Measurements from ENCODE around the gene IFI27. TPM values are rescaled to one million over a fixed set of nuclear protein-coding genes. Genes with fewer than 3 reads are reported as not detected.
"Not testable (repeated sequence)": the region's sequence is repeated elsewhere in the genome, so short reads cannot be mapped to it uniquely, and the experiment has no call there.

The IFI27 gene
- total RNA-seq, 1 experiment from 2014 or later, result 57.0 TPM

DNA sequence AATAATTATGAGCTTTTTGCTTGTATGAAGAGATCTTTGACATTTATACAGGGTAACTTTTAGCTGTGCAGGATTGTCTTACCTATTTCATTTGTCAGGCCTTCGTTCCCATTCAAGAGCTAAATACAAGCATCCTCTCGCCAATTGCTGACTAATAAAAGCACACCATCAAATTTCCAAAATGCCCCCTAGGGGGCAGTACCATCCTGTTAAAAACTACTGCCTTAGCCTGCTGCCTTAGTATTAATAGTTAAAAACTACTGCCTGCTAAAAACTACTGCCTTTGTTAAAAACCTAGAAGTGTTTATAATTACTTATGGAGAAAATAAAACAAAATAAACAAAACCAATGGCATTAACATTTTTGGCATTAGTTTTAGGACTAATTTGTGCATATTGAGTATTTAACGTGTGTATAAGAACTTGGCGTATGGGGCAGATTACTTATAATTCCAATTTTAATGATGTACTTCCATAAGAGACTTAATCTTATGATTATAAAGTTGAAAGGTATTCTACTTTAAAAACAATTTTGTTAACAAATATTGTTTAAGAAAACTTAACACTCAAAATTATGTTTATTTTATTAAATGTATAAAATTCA is 21.9 kb downstream of the IFI27 start:
- Histone ChIP-seq H3K27me3 (no peaks in the 10 kb centered on the region), H3K9me3 (no peaks in the 10 kb centered on the region), H3K4me3 (no peak overlapping the region), H3K36me3 (no peaks in the 10 kb centered on the region)
- DNase-seq, result peak; percentile 25

DNA sequence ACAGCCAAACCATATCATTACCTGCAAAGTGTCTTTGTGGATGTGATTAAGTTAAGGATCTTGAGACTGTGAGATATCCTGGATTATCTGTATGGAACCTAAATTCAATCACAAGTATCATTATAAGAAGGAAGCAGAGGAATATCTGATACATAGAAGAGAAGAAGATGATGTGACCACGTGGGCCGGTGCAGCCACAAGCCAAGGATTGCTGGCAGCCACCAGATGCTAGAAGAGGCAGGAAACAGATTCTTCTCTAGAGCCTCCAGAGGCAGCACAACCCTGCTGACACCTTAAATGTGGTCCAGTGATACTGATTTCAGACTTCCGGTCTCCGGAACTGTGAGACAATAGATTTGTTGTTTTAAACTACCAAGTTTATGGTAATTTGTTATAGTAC is 24.9 kb downstream of the IFI27 start:
- DNase-seq, result no peak
- Histone ChIP-seq H3K9me3 (no peaks in the 10 kb centered on the region), H3K36me3 (no peaks in the 10 kb centered on the region), H3K4me3 (no peak overlapping the region), H3K27me3 (no peaks in the 10 kb centered on the region)

DNA sequence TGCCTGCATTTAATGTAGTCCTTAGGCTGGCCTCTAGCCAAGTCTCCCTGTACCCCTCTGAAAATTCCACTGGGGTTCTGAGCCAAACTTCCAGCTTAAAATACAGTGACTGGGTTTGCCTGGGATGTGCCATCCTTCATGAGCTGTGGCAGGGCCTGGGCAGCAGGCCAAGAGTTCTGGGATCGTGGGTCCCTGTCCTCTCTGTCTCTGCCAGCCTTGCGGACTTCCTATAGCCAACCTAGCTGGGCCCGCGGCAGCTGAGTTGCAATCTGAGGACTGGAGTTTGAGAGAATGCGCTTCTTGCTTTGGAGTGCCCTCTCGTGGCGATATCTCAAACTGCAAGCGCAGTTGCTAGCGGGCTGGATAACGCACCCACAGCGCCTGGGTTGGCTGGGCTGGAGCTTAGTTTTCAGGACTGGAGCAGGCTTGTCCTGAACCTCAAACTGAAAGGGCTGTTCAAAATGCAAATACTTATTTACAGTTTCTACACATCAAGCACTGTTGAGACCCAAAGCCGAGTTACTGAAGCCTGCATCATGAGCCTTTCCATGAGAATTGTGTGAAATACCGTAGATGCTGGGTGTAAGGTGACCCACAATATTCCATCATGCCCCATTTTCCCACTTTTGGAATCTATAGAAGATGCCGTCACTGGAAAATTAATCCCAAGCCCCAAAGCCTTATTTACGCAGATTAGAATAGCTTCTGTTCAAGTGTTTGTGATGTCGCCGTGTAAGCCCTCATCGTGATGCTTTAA is 26.2 kb downstream of the IFI27 start:
- H3K4me3 ChIP-seq, result no peak overlapping the region

DNA sequence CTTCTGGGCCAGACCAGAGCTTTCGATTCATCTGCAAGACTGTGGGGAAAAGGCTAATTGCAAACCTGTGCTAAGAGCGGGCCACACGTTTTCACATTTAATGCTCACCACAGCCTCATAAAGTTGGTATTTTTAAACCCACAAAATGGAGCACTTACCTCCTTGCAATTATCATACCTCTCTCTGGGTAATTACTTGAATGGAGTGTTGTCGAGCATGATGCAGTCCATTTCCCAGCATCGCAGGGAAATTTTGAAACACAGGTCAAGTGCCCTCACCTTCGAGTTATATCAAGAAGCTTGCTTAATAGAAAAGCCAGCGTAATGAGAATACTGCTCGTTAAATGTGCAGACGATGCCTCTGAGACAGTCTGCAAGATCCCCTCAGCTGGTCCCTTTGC is 27.7 kb downstream of the IFI27 start:
- Histone ChIP-seq H3K4me3 (no peak overlapping the region), H3K36me3 (no peaks in the 10 kb centered on the region), H3K9me3 (no peaks in the 10 kb centered on the region), H3K27me3 (no peaks in the 10 kb centered on the region)
- DNase-seq, result no peak

More for the DNA sequence above, 26.2 kb downstream of the IFI27 start:
- DNase-seq, result peak; percentile 66
- Histone ChIP-seq H3K9me3 (no peaks in the 10 kb centered on the region), H3K27me3 (no peaks in the 10 kb centered on the region), H3K36me3 (no peaks in the 10 kb centered on the region)

DNA sequence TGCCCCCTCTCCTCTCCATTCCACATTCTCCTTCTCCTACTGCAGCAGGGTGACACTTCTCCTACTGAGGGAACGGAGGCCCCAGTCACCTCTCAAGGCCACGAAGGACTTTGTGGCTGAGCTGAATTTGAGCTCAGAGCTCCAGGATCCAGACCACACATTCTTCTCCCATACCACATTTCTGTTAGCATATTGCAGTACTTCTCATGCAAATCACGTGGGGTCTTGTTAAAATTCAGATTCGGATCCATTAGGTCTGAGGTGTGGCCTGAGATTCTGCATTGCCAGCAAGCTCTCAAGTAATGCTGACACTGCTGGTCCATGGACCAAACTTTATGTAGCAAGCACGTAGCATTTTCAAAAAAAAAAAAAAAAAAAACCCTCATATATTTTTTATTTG is 28.5 kb downstream of the IFI27 start:
- H3K36me3 ChIP-seq, result no peaks in the 10 kb centered on the region
- no peak for DNase-seq
- no peaks in the 10 kb centered on the region for H3K9me3 ChIP-seq
- H3K4me3 ChIP-seq, result no peak overlapping the region
- no peaks in the 10 kb centered on the region for H3K27me3 ChIP-seq

DNA sequence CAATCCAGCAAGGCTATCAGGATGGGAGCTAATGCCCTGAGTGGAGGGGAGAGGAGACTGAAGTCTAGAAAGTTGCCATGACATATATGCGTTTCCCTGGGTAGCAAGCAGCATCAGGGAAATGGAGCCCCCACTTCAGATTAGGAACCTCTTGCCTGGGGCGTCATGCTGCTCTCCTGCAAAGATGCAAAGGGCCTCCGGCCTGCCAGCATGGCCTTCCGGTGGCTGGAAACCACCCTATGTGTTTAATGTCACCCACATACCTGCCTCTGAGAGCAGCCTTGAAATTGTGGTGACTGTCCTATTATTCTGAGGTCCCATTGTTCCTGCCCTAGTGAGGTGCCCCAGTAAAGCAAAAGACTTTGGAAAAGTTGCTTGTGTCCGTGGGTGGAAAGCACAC is 28.9 kb downstream of the IFI27 start:
- Histone ChIP-seq H3K36me3 (no peaks in the 10 kb centered on the region), H3K9me3 (no peaks in the 10 kb centered on the region), H3K4me3 (no peak overlapping the region), H3K27me3 (no peaks in the 10 kb centered on the region)
- no peak for DNase-seq

DNA sequence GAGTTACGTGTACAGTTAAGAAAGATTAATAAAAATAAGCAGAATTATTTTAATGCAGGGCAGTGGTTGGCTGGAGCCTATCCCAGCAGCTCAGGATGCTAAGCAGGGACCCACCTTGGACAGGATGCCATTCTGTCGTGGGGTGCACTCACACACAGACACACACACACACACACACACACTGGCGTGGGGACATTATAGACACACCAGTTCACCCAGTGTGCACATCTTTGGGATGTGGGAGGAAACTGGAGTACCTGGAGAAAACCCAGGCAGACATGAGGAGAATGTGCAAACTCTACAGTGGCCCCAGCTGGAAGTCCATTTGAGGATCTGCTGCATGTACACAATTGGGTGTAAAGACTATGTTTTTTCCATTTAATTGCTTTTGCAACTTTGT is 31.7 kb downstream of the IFI27 start:
- no peak for DNase-seq
- no peak overlapping the region for H3K4me3 ChIP-seq
- no peaks in the 10 kb centered on the region for H3K36me3 ChIP-seq
- H3K27me3 ChIP-seq, result no peaks in the 10 kb centered on the region
- no peaks in the 10 kb centered on the region for H3K9me3 ChIP-seq

DNA sequence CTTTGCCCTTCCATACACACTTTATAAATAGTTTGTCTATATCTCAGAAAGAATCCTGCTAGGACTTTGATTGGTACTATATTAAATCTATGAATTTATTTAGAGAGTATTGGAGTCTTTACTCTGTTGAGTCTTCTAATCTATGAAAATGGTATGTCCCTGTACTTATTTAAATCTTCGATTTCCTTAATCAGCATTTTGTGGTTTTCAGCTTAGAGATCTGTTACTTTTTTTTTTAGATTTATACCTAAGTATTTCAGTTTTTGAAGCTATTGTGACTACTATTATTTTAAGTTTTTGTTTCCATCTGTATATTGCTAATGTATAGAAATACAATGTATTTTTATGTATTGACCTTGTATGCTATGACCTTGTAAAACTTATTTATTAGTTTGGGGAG is 32.3 kb downstream of the IFI27 start:
- Histone ChIP-seq H3K9me3 (no peaks in the 10 kb centered on the region), H3K4me3 (no peak overlapping the region), H3K36me3 (no peaks in the 10 kb centered on the region), H3K27me3 (no peaks in the 10 kb centered on the region)
- no peak for DNase-seq

DNA sequence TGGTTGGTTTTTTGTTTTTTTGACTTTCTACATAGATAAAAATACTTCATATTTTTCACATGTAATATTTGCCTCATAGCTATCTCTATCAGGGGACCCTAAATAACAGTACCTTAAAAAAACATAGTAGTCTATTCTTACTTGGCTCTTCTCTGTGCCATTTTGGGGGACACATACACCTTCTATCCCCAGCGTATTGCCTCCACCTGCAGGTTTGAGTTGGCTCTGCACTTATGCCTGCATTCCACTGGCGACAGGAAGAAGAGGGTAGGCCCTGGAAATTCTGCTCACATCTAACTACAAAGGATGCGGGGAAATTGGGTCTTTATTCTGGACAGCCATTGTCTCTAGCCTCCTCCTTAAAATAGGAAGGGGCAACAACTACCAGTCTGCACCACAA is 32.7 kb downstream of the IFI27 start:
- Histone ChIP-seq H3K9me3 (no peaks in the 10 kb centered on the region), H3K36me3 (no peaks in the 10 kb centered on the region), H3K27me3 (no peaks in the 10 kb centered on the region), H3K4me3 (no peak overlapping the region)
- DNase-seq, result no peak

DNA sequence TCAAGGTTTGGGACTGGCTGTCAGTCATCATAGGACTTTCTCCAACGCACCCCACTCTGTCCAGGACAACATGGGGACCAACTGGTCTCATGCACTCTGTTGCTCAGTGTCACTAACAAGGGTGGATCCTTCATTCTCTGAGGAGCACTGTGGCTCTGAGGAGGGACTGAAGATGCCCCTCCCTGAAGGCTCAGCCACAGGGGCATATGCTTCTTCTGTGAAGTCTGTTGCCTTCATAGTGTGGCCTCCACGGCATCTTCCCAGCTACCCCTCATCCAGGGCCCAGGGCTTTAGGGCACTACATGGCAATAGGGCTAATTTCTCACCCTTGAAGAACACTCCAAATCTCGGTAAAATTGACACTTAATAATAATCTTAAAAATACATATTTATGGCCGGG is 33.2 kb downstream of the IFI27 start:
- DNase-seq, result no peak
- H3K36me3 ChIP-seq, result no peaks in the 10 kb centered on the region
- no peaks in the 10 kb centered on the region for H3K9me3 ChIP-seq
- no peak overlapping the region for H3K4me3 ChIP-seq
- H3K27me3 ChIP-seq, result no peaks in the 10 kb centered on the region

DNA sequence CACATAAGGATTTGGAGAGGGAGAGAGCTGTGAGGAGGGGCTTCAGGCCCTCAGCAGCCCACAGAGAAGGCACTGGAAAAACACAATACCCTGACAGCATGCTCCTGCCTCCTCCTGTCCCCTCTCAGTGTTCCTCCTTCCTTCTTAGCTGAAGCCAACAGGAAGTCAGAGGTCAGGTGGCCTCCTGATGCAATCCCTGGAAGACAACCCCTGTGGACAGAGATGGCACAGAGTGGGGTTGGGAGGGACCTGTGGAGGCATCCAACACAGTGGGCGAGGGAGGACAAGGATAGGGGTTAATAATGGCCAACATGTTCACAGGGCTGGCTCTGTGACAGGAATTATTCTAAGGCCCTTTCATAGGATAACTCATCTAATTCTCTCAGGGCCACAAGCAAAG is 34.2 kb downstream of the IFI27 start:
- H3K27me3 ChIP-seq, result no peaks in the 10 kb centered on the region
- no peak for DNase-seq
- no peaks in the 10 kb centered on the region for H3K9me3 ChIP-seq
- H3K4me3 ChIP-seq, result no peak overlapping the region
- no peaks in the 10 kb centered on the region for H3K36me3 ChIP-seq

DNA sequence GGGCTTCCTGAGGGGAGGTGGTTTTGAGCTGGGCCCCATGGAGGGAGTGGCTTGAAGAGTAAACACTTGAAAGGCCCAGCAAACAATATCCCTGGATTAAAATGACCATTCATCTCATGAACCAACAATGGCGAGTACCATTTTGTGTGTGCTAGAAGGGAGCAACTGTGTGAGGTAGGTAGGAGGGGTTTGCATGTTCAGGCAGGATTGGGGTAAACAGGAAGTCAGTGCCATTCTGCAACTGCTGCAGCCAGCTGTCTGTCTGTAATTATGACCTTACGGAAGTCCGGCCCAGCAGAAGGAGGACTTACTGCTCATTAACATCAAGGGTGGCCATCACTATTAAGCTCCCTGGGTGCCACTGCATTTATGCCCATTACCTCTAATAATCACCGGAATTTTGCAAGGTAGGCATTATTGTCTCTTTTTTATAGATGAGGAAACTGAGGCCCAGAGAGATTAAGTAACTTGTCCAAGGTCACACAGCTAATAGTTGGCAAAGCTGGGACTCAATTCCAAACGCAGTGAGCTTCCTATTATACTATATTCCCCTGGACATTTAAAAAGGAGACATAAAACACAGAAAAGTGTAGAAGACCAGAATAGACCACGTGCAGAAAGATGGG is 35.5 kb downstream of the IFI27 start:
- Histone ChIP-seq H3K27me3 (no peaks in the 10 kb centered on the region), H3K9me3 (no peaks in the 10 kb centered on the region), H3K4me3 (no peak overlapping the region), H3K36me3 (no peaks in the 10 kb centered on the region)
- DNase-seq, result no peak

DNA sequence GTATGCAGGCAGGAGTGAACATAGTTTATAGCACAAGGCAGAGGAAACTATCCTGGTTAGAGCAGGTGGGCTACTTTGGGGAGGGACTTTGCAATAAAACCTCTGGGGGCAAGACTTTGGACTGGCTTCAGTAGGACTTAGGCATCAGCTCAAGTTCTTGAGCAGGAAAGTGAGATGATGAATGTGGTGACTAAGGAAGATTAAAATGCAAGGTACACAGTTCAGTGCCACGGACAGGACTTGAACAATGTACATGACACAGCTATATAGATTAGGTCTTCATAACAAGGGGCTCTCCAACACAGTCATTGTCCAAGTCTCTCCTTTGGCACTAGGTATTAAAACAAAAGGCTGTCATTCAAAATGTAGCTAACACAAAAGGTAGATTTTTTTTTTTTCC is 42.1 kb downstream of the IFI27 start:
- Histone ChIP-seq H3K36me3 (no peaks in the 10 kb centered on the region), H3K9me3 (no peaks in the 10 kb centered on the region), H3K4me3 (no peak overlapping the region), H3K27me3 (no peaks in the 10 kb centered on the region)
- no peak for DNase-seq

DNA sequence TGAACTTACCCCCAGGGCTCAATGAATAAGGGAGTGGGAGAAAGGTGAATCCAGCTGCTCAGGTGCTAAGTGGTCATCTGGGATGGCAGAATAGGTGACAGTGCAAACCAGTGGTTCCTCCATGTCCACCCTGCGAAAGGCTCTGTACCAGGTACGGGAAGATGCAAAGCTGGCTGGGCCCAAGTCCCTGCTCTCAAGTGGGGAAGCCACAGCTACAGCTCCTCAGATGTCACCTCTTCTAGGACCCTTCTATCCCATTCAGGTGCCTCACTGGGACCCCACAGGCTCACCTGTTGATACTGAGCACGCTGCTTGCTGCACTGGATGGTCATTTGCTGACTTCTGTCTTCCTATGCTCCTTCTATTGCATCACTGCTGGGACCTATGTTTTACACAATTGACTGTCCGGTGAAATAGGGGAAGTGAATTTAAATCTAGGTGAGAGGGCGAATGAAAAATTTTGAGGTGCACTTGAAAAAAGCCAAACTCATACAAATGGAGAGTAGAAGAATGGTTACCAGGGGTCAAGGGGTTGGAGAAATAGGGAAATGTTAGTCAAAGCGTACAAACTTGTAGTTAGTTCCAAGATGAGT is 43.3 kb downstream of the IFI27 start:
- Histone ChIP-seq H3K36me3 (no peaks in the 10 kb centered on the region), H3K9me3 (no peaks in the 10 kb centered on the region), H3K4me3 (no peak overlapping the region), H3K27me3 (no peaks in the 10 kb centered on the region)
- DNase-seq, result no peak

DNA sequence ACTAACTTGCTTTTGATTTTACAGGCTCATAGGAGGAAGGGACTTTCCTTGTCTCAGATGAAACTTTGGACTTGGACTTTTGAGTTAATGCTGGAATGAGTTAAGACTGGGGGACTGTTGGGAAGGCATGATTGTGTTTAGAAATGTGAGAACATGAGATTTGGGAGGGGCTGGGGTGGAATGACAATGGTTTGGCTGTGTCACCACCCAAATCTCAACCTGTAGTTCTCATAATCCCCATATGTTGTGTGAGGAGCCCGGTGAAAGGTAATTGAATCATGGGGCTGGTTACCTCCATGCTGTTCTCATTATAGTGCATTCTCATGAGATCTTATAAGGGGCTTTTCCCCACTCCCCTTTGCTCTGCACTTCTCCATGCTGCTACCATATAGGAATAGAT is 45.6 kb downstream of the IFI27 start:
- not testable (repeated sequence) for H3K27me3 ChIP-seq

DNA sequence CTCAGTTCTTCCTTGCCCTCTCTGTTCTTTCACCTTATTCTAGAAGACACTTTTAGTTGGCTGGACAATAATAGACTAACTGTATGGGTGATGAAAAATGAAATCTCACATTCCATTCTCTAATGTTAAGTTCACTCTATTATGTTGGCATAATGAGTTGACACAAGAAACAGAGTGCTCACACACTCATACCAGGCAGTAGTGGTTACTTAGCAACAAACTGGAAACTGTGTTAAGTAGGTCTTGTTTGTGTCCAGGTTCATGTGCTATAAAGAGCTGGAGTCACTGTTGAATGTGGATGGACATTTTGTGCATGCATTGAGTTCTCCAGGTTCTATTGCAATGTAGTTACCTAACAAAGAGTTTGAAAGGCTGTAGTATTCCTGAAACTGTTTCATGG is 46.7 kb downstream of the IFI27 start:
- H3K9me3 ChIP-seq, result no peaks in the 10 kb centered on the region
- H3K4me3 ChIP-seq, result no peak overlapping the region
- no peaks in the 10 kb centered on the region for H3K27me3 ChIP-seq
- no peak for DNase-seq
- no peaks in the 10 kb centered on the region for H3K36me3 ChIP-seq

More for the DNA sequence above, 45.6 kb downstream of the IFI27 start:
- H3K9me3 ChIP-seq, DNase-seq, H3K4me3 ChIP-seq, H3K36me3 ChIP-seq: not testable (repeated sequence)

DNA sequence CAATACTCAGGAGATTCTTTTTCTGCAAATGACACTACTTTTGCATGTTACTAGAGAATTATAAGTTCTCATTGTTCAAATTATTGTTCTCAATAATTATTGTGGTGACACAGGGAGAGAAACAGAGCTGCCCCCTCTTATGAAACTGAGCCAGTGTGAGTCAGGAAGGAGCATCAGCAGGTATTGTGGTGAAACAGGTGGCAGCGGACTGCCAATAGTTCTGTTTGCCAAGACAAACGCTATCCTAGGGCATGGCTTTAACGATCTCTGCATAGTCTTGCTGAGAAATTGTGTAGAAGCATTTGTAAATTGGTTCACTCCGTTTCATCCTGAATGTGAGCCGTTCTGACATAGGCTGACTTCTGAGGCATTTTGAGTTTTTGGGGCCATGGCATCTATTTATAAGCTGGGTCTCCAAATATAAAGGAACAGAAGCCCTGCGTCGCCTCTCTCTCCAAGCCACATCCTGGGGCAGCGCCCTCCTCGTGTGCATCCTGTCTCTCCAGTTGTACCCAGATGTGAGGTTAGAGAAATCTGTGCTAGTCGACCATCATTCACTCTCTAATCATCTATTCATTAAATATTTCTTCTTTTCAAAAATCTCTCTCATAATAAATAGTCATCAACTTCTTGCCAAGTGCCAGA is 47.8 kb downstream of the IFI27 start:
- no peaks in the 10 kb centered on the region for H3K9me3 ChIP-seq
- H3K27me3 ChIP-seq, result no peaks in the 10 kb centered on the region
- no peak for DNase-seq
- no peaks in the 10 kb centered on the region for H3K36me3 ChIP-seq
- H3K4me3 ChIP-seq, result no peak overlapping the region
